Thoracic aorta (tissue), 2 donors: ENCODE measurements around the gene TEX101. TPM values are rescaled to one million over a fixed set of nuclear protein-coding genes. Genes with fewer than 3 reads are reported as not detected.

ENCODE experiments used
- ATAC-seq: fragments of 150-250 bp; one replicate; pipeline ENCODE4 v1.8.0; 2017; ENCODE audit warnings: low read depth; ENCODE audit not compliant: insufficient number of reproducible peaks, low FRiP score
- DNase-seq: peaks from one replicate; pipeline ENCODE4 v3.0.0-alpha.2; 2020; ENCODE audit warnings: low spot score
- H3K27ac ChIP-seq, 2 donors: fragments of 200-600 bp; sonication (generic); 1 replicate in 1 of 2; 2 replicates in 1 of 2; pipeline ENCODE4 v1.5.1; 2016; ENCODE audit warnings: mild to moderate bottlenecking in 2 of 2, moderate library complexity in 2 of 2
- H3K27me3 ChIP-seq: fragments of 200-600 bp; sonication (generic); replicated peaks from 2 replicates; pipeline ENCODE4 v1.6.0; 2016; ENCODE audit warnings: mild to moderate bottlenecking; ENCODE audit not compliant: insufficient read depth
- H3K36me3 ChIP-seq: fragments of 200-600 bp; sonication (generic); one replicate; pipeline ENCODE4 v1.5.1; 2016
- H3K4me1 ChIP-seq, 2 donors: fragments of 200-600 bp; sonication (generic); 1 replicate in 1 of 2; 2 replicates in 1 of 2; pipeline versions ENCODE4 v1.5.1 to v1.6.0; 2016; ENCODE audit warnings: low read depth in 2 of 2, mild to moderate bottlenecking in 1 of 2; ENCODE audit not compliant: control insufficient read depth in 1 of 2
- H3K4me3 ChIP-seq: fragments of 200-600 bp; sonication (generic); 2 replicates; pipeline ENCODE4 v1.5.1; 2016; ENCODE audit warnings: mild to moderate bottlenecking
- H3K9me3 ChIP-seq: fragments of 200-600 bp; sonication (generic); 2 replicates; pipeline ENCODE4 v1.5.1; 2016
- CTCF ChIP-seq: fragments of 200-600 bp; sonication (generic); IDR thresholded peaks from one replicate; pipeline ENCODE4 v1.5.1; 2019; ENCODE audit warnings: antibody characterized with exemption
- total RNA-seq, 2 donors: library from RNA; depleted of rRNA; stranded (reverse); fragments of >200 nt; gene quantifications; one replicate each; pipeline versions ENCODE4 v1.1.0 to v1.2.3, GENCODE V29; 2016

The TEX101 gene
- total RNA-seq, 2 donors from 2014 or later: not detected

- no peak for TF ChIP-seq CTCF
- no peak for DNase-seq
- Histone ChIP-seq H3K36me3 (no peaks in the 10 kb centered on the region), H3K4me3 (no peak overlapping the region), H3K9me3 (no peaks in the 10 kb centered on the region), H3K27me3 (no peaks in the 10 kb centered on the region), H3K4me1 (no peaks in the 10 kb centered on the region), H3K27ac (no peak overlapping the region)
- no peak for ATAC-seq
Measured at GRCh38 chr19:43423779-43424178, 9.1 kb downstream of the TEX101 start.

GRCh38 chr19:43425567-43426392 lies 11.1 kb downstream of the TEX101 start:
- DNase-seq (no peak), ATAC-seq (no peak)
- Histone ChIP-seq H3K27ac (no peak overlapping the region), H3K4me3 (no peak overlapping the region), H3K4me1 (no peaks in the 10 kb centered on the region), H3K36me3 (no peaks in the 10 kb centered on the region), H3K27me3 (no peaks in the 10 kb centered on the region), H3K9me3 (no peaks in the 10 kb centered on the region)
- no peak for TF ChIP-seq CTCF

- no peaks in the 10 kb centered on the region for H3K27me3 ChIP-seq
- no peaks in the 10 kb centered on the region for H3K4me1 ChIP-seq
- ATAC-seq: no peak
- no peaks in the 10 kb centered on the region for H3K9me3 ChIP-seq
- no peak for TF ChIP-seq CTCF
- no peak for DNase-seq
- no peaks in the 10 kb centered on the region for H3K36me3 ChIP-seq
- H3K4me3 ChIP-seq: no peak overlapping the region
- H3K27ac ChIP-seq: no peak overlapping the region
Measured at GRCh38 chr19:43429395-43429794, 14.7 kb downstream of the TEX101 start.

- Histone ChIP-seq H3K4me1 (no peaks in the 10 kb centered on the region), H3K4me3 (no peak overlapping the region), H3K36me3 (no peaks in the 10 kb centered on the region), H3K27ac (no peak overlapping the region), H3K27me3 (no peaks in the 10 kb centered on the region), H3K9me3 (no peaks in the 10 kb centered on the region)
- TF ChIP-seq CTCF: no peak
- ATAC-seq (no peak), DNase-seq (no peak)
Measured at GRCh38 chr19:43430142-43430710, 15.5 kb downstream of the TEX101 start.

GRCh38 chr19:43430976-43431375 lies 16.3 kb downstream of the TEX101 start:
- no peak for ATAC-seq
- Histone ChIP-seq H3K36me3 (no peaks in the 10 kb centered on the region), H3K4me3 (no peak overlapping the region), H3K9me3 (no peaks in the 10 kb centered on the region), H3K4me1 (no peaks in the 10 kb centered on the region), H3K27ac (no peak overlapping the region), H3K27me3 (no peaks in the 10 kb centered on the region)
- DNase-seq: no peak
- no peak for TF ChIP-seq CTCF
